DMS 273 treated with DMSO at 0.1 percent for 48 hours (cell line): ENCODE measurements around the gene NPEPPS.
A peak's percentile ranks its signal among the peaks of the same experiment; 100 is the strongest.
"Not testable (repeated sequence)": the region's sequence is repeated elsewhere in the genome, so short reads cannot be mapped to it uniquely, and the experiment has no call there.

Source experiments
- DNase-seq: peaks from one replicate; lab custom pipeline; 2025; lab: John Stamatoyannopoulos, UW

Gene NPEPPS

DNA sequence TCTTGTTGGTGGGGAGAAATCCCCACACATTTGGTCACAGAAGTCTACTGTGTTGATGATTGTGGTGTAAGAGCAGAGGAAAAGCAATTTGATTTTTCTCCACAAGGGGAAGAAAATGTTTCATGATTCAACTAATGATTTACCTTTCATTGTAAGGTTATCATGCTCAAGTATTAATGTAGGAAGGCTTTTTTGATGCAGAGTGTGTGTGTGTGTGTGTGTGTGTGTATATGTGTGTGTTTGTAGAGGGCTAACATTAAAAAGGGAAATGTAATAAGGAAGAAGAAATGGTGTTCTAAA is 31.4 kb downstream of the NPEPPS start:
- not testable (repeated sequence) for DNase-seq

DNA sequence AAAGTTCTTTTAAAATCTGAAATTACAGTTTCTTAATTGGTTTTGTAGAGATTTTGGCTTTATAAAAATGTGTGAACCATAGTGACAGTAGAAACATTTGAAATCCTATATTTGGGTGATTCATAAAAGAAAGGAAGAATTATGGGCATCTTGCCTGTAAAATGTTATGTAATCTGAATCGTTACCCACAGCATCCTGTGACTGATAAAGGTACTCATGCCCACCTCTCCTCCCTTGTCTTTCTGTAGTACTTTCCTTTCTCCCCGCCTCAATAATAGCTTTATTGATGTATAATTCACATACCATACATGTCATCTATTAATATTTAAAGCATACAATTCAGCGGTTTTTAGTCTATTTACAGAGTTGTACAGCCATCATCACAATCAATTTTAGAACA is 36.4 kb downstream of the NPEPPS start:
- not testable (repeated sequence) for DNase-seq

GRCh38 chr17:47572561-47572960 is 41.7 kb downstream of the NPEPPS start:
- DNase-seq = not testable (repeated sequence)

DNA sequence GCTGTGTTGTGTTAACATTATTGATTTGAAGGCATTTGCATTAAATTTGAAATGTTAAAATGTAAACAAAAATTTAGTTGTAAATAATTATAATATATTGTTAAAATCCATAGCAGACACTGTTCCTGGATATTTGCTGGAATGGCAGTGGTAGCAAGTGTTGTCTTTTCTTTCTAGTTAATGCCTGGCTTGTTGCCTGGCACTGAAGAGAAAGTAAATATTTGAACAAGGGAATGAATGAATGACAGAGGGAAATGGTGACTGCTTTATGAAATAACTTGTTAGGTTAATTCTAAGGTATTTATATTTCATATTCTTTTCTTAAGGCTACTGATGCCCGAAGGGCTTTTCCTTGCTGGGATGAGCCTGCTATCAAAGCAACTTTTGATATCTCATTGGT is 51.5 kb downstream of the NPEPPS start:
- not testable (repeated sequence) for DNase-seq

DNA sequence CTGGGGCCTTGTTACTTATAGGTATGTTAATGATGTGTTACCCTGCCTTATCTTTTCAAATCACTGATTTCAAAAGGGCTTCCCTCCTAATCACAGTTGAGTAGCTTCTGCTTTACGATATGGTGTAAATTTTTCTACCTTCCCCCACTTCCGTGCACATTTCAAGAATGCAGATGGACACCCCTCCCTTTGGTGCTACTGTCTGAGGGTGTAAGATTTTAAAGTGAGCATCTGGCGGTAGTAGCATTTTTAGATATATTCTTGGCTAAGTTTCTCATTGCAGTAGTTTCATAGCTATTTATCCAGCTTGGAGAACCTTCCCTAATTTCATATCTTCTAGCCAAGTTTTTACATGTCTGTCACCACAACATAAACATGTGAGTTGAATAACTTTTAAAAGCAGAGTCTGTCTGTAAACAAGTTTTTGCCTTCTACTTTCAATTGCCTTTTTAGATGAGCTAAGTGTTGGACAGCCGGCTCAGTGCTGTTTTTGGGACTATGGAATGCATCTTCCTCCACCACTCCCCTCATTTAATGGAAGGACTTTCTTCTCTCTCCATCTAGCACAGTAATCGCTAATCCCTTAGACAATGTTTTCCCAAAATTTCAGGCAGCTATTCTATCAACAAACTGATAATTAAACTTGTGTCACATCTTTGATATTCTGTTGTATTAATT is 55.6 kb downstream of the NPEPPS start:
- DNase-seq = peak; percentile 50

DNA sequence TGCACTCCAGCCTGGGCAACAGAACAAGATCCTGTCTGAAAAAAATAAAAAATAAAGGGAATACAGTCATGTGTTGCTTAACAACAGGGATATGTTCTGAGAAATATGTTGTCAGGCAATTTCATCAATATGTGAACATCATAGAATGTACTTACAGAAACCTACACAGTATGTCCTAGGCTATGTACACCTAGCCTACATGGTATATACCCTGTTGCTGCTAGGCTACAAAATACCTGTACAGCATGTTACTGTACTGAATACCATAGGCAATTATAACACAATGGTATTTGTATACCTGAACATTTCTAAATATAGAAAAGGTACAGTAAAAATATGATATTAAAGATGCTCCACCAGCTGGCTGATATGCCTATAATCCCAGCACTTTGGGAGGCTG is 62.6 kb downstream of the NPEPPS start:
- not testable (repeated sequence) for DNase-seq

- DNase-seq = peak; percentile 21
Measured at GRCh38 chr17:47603830-47604597, 73.1 kb downstream of the NPEPPS start.

DNA sequence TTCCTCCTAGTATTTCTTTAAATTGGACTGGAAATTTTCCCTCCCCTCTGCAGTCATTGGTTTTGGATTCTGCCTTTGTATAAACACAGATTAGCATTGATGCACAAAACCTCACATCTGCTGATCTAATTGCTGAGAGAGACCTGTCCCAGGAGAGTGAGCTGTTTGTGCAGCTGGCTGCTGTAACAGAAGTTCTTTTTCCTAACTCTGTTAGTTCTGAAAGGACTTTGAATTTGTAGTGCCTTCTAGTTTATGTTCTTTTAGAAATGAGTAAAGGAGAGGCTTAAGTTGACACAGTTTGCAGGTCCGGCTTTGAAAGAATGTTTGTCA is 73.7 kb downstream of the NPEPPS start:
- DNase-seq = peak; percentile 62

GRCh38 chr17:47605011-47605410 is 74.1 kb downstream of the NPEPPS start:
- DNase-seq = no peak

- no peak for DNase-seq
Measured at GRCh38 chr17:47607481-47607880, 76.6 kb downstream of the NPEPPS start.

- DNase-seq = no peak
Measured at GRCh38 chr17:47611372-47612350, 80.8 kb downstream of the NPEPPS start.

- DNase-seq = peak; percentile 31
Measured at GRCh38 chr17:47615766-47616424, 85.0 kb downstream of the NPEPPS start.

DNA sequence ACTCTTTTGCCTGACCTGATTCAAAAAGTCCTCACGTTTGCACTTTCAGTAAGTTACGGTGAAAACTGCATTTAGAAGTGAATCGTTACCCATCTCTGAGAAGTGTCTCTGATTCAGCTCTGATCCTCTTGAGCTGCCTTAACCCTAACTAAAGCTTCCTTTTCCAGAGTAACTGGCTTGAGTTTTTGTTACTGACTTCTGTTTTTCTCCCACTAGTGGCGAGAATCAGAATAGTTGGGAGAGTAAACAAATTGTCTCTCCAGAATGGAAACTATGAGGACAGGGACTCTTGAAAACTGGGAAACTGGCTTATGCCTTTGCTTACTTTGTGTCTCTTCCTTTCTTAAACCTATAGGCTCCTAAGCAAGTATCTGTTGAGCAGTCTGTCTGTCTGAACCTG is 87.5 kb downstream of the NPEPPS start:
- no peak for DNase-seq

DNA sequence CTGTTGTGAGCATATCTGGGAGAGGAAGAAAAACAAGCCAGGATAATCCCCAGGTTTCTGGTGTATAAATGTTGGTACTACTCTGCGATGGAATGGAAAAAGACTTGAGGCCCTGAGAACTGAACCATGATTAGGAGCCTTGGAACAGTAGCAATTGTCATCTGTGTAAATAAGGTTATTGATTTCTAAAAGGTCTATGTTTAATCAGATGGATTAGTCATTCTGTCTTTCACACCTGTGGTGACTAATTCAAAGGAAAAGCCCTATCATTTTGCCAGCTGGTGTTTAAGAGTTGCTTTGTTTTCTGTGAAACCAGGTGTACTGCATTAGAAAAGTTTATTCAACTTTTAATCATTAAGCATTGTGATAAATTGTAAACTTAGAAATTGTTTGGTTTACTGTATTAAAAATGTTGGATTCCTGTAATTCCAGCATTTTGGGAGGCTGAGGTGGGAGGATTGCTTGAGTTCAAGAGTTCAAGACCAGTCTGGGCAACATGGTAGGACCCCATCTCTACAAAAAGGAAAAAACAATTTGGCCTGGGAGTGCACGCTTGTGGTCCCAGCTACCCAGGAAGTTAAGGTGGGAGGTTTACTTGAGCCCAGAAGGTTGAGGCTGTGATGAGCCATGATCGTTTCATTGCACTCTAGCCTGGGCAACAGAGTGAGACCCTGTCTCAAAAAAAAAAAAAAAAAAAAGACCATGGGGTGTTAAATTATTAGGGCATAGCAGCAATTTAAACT is 89.8 kb downstream of the NPEPPS start:
- no peak for DNase-seq

DNA sequence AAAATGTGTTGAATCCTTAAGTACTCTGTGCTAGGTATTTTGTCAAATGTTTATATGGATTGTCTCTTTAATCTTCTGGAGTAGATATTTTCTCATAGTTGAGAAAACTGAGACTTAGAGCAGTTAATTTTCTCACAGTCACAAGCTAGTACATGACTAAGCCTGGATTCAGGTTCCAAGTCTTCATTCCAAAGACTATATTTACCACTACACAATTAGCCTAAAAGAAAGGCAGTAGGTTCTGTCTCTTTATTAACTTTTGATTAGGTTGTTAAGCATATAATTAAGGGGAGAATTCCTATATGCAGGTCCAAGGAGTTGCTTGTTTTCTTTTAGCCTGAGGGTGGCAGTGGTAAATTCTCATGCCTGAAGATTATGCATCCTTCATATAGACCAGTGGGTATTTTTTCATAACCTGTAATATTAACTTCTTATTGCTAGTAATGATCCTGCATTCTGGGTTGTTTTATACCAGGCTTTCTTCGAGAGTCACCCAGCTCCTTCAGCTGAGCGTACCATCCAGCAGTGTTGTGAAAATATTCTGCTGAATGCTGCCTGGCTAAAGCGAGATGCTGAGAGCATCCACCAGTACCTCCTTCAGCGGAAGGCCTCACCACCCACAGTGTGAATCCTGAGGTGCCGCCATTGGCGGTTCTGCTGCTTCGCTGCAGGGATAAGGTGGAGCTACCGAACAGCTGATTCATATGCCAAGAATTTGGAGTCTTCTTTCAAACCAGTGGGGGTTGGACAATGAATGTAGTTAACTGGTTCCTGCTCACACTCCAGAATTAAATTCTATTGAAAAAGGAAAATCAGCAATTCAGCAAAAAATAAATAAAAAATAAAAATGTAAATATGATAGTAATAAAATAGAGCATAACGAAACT is 90.6 kb downstream of the NPEPPS start:
- DNase-seq = no peak

DNA sequence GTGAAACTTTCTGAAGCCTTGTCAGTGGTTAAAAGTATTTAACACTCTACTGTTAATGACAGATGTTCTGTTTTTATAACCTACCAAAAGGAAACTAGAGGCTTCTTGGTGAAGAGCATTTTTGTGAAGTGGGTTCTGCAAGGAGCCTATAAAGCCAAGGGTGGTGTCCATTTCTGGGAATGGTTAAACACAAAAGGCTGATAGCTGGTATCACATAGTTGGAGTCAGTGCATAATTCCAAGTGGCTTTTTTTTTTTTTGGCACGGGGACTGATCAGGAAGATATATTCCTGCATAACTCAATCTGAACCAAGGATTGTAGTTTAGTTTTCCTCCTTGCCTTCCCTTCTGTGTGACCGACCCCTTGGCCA is 91.3 kb downstream of the NPEPPS start:
- DNase-seq = no peak

DNA sequence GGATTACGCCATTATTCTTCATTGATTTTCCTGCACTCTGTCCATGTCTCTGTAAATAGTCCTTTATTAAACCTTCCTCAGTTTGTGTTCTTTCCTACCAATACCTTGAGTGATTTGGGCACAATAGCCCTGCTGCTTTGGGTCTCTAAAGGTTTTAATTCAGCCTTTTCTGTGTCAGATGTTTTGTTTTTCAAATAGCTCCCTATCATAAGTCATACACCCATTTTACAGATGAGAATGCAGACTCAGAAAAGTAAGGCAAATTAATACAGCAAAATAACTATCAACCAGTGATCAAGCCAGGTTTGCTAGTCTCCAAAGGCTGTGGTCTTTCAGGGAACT is 93.8 kb downstream of the NPEPPS start:
- DNase-seq = no peak

DNA sequence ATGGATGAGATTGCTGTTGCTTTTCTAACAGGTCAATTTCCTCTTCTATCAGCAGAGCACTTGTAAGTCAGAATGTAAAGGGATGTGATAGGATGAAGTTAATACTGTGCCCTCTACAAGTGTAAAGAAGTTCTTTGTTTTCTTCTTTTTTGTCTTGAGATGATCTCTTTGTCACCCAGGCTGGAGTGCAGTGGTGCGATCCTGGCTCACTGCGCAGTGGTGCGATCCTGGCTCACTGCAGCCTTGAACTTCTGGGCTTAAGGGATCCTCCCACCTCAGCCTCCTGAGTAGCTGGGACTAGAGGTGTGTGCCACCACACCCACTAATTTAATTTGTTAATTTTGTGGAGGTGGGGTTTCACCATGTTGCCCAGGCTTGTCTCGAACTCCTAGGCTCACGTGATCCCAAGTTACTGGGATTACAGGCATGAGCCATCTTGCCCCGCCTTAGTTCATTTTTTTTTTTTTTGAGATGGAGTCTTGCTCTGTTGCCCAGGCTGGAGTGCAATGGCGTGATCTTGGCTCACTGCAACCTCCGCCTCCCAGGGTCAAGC is 97.2 kb downstream of the NPEPPS start:
- DNase-seq = no peak

DNA sequence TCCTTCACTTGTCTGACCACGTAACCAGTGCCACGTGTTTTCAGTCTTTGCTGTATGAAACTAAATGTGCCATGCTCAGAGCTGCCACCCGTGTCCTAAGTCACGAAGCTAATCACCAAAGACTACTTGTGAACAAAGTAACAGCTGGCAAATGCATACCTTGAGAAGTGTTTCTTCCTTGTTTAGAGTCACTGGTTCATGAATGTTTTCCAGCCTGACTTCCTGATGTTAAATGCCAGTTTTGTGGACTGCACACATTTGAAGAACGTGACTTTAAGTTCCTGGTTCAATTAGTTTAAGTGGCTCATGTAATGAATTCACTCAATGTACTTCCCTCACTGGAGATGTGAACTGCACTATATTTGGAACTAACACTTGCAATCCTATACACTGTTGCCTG is 98.9 kb downstream of the NPEPPS start:
- DNase-seq = no peak

GRCh38 chr17:47630614-47631013 is 99.7 kb downstream of the NPEPPS start:
- DNase-seq = no peak
